GM11168 (cell line): Measurements from ENCODE around the gene ITPK1.

Source experiments
- in situ Hi-C: fragments of 300-500 bp; cut with MboI; formaldehyde crosslinking; loops from one replicate; pipeline ENCODE4 v1.12.0; 2022; ENCODE audit warnings: low sequenced_read_pairs; ENCODE audit not compliant: unreplicated experiment

ITPK1 gene

GRCh38 chr14:93033084-93033982 lies 82.4 kb downstream of the ITPK1 start:
- in situ Hi-C loops = no loop called here

GRCh38 chr14:93032421-93032936 lies 83.2 kb downstream of the ITPK1 start:
- in situ Hi-C loops = no loop called here

- in situ Hi-C loops = no loop called here
These were observed 84.0 kb downstream of the ITPK1 start for GRCh38 chr14:93031505-93032315.

- in situ Hi-C loops = no loop called here
These were observed 85.0 kb downstream of the ITPK1 start for GRCh38 chr14:93030761-93031160.

- in situ Hi-C loops = no loop called here
These were observed 85.7 kb downstream of the ITPK1 start for GRCh38 chr14:93029911-93030508.

- in situ Hi-C loops = no loop called here
These were observed 86.3 kb downstream of the ITPK1 start for GRCh38 chr14:93029417-93029816.

GRCh38 chr14:93028724-93029076 lies 87.0 kb downstream of the ITPK1 start:
- in situ Hi-C loops = no loop called here

- in situ Hi-C loops = no loop called here
These were observed 87.7 kb downstream of the ITPK1 start for GRCh38 chr14:93027810-93028723.

GRCh38 chr14:93026339-93026738 lies 89.4 kb downstream of the ITPK1 start:
- in situ Hi-C loops = no loop called here

- in situ Hi-C loops = no loop called here
These were observed 90.7 kb downstream of the ITPK1 start for GRCh38 chr14:93025055-93025454.

- in situ Hi-C loops = loop anchor here (25.0 kb wide), 1 partner anchor 1463 kb away; the partner anchor contains the start of gene SERPINA9
These were observed 91.2 kb downstream of the ITPK1 start for GRCh38 chr14:93024493-93024892.

GRCh38 chr14:93023802-93024434 lies 91.8 kb downstream of the ITPK1 start:
- in situ Hi-C loops = loop anchor here (25.0 kb wide), 1 partner anchor 1463 kb away; the partner anchor contains the start of gene SERPINA9

- in situ Hi-C loops = loop anchor here (25.0 kb wide), 1 partner anchor 1464 kb away; the partner anchor contains the start of gene SERPINA9
These were observed 92.7 kb downstream of the ITPK1 start for GRCh38 chr14:93023039-93023438.

GRCh38 chr14:93019970-93020369 lies 95.8 kb downstream of the ITPK1 start:
- in situ Hi-C loops = loop anchor here (25.0 kb wide), 1 partner anchor 1467 kb away; the partner anchor contains the start of gene SERPINA9

GRCh38 chr14:93019367-93019843 lies 96.3 kb downstream of the ITPK1 start:
- in situ Hi-C loops = loop anchor here (25.0 kb wide), 1 partner anchor 1468 kb away; the partner anchor contains the start of gene SERPINA9

GRCh38 chr14:93018366-93018765 lies 97.4 kb downstream of the ITPK1 start:
- in situ Hi-C loops = loop anchor here (25.0 kb wide), 1 partner anchor 1469 kb away; the partner anchor contains the start of gene SERPINA9

- in situ Hi-C loops = loop anchor here (25.0 kb wide), 1 partner anchor 1469 kb away; the partner anchor contains the start of gene SERPINA9
These were observed 97.8 kb downstream of the ITPK1 start for GRCh38 chr14:93017898-93018297.

GRCh38 chr14:93017301-93017797 lies 98.4 kb downstream of the ITPK1 start:
- in situ Hi-C loops = loop anchor here (25.0 kb wide), 1 partner anchor 1470 kb away; the partner anchor contains the start of gene SERPINA9
